ENCODE data around the gene PHF1.

DNA sequence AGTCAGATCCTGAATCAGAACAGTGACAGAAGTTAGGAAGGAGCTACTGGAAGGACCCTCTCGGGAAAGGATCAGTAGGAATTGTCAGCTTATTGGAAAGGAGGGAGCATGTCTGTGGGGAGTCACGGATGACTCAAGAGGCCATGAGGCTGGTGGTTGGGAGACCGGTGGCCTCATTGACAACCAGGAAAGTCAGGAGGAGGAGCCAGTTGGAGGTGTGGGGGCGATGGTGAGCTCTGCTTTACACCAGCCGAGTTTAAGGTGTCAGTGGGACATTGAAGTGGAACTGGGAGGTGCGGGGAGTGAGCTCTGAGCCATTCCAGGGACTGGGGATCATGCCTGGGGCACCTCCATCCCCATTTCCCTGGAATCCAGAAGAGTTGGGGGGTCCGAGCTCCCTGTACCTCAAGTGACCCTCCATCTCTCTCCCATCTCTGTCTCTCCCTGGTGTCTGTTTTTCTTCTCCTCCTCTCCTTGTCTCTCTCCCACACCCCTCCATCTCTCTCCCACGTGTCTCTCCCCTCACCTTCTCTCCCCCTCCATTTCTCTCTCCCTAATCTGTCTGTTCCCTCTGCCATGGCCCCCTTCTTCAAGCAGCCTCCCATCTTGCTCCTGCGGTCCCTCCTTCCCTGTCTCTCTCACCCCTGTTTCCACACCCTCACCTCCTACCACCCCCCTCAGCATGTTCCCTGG, 29.3 kb downstream of the PHF1 start:
- TF ChIP-seq, protein P1, sequence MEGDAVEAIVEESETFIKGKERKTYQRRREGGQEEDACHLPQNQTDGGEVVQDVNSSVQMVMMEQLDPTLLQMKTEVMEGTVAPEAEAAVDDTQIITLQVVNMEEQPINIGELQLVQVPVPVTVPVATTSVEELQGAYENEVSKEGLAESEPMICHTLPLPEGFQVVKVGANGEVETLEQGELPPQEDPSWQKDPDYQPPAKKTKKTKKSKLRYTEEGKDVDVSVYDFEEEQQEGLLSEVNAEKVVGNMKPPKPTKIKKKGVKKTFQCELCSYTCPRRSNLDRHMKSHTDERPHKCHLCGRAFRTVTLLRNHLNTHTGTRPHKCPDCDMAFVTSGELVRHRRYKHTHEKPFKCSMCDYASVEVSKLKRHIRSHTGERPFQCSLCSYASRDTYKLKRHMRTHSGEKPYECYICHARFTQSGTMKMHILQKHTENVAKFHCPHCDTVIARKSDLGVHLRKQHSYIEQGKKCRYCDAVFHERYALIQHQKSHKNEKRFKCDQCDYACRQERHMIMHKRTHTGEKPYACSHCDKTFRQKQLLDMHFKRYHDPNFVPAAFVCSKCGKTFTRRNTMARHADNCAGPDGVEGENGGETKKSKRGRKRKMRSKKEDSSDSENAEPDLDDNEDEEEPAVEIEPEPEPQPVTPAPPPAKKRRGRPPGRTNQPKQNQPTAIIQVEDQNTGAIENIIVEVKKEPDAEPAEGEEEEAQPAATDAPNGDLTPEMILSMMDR (IDR thresholded peaks at IDR 0.05), result no peak
- TF ChIP-seq POLR2A (IDR thresholded peaks at IDR 0.05), result no peak
